ENCODE data around the gene TM2D1.

TM2D1 gene

DNA sequence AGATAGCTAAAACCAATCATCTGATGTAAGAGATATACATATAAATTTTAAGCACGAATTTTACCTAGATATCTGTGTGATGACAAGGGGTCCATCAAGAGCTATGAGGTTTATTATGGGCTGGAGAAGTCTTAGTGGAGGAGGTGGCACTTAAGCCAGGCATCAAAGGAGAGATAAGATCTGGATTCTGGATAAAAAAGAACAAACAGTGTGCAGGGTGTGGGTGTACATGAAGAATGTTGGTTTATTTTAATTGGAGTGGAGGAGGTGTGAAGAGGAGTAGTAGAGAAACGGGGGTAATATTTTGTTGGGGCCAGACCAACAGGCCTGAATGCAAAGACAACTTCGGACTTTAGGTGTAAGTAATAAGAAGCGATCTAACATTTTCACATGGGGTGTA lies 80.6 kb downstream of the TM2D1 start:
- H3K4me3 ChIP-seq (ENCODE audit: extremely low read depth, insufficient read depth, low read length, poor library complexity, severe bottlenecking) = no peak overlapping the region
- no peak overlapping the region for H3K27ac ChIP-seq (ENCODE audit: low read depth, low read length, severe bottlenecking)
- no peaks in the 10 kb centered on the region for H3K9me3 ChIP-seq (ENCODE audit: control insufficient read depth, low read length)
- no peaks in the 10 kb centered on the region for H3K36me3 ChIP-seq (ENCODE audit: control insufficient read depth, insufficient read depth, low read length)
- 86 to 94% methylated on average over 2 to 3 of the region's 4 CpGs for WGBS, 2 experiments (ENCODE audit: insufficient coverage in 2 of 2)
- no peaks in the 10 kb centered on the region for H3K4me1 ChIP-seq (ENCODE audit: control insufficient read depth, insufficient read depth, low read length, poor library complexity, severe bottlenecking)

DNA sequence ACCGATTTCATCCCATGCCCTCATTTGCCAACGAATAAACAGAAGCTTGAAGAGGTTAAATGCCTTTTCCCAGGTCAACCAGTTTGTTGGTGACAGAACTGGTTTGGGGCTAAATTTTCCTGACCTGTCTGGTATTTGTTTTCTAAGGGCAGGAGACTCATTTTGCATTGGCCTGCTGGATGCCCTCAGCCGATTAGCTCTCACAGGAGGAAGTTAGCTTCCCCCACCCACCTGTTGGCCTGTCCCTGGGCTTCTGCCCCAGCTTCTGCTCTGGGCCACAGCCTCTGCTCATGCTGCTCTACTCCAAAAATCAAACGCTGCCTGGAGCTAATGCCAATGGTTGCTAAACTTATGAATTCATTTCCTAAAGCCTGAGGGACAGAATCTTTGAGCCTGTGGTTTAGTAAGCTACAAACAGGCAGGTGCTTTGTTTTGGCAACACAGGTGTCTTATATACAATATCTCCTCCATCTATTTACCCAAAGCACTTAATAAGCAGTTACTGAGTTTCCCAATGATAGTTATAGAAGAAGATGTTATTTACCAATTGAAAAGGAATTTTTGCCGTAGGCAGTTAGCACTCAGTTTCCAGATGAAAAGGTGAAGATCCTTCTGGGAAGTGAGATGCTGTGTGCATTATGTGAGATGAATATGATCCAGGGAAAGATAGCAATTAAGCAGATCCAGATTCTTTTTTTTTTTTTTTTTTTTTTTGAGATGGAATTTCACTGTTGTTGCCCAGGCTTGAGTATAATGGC lies 82.3 kb downstream of the TM2D1 start:
- WGBS, 2 experiments (ENCODE audit: insufficient coverage in 2 of 2) = 84 to 86% methylated on average over 4 to 5 of the region's 5 CpGs
- no peak overlapping the region for H3K27ac ChIP-seq (ENCODE audit: low read depth, low read length, severe bottlenecking)

DNA sequence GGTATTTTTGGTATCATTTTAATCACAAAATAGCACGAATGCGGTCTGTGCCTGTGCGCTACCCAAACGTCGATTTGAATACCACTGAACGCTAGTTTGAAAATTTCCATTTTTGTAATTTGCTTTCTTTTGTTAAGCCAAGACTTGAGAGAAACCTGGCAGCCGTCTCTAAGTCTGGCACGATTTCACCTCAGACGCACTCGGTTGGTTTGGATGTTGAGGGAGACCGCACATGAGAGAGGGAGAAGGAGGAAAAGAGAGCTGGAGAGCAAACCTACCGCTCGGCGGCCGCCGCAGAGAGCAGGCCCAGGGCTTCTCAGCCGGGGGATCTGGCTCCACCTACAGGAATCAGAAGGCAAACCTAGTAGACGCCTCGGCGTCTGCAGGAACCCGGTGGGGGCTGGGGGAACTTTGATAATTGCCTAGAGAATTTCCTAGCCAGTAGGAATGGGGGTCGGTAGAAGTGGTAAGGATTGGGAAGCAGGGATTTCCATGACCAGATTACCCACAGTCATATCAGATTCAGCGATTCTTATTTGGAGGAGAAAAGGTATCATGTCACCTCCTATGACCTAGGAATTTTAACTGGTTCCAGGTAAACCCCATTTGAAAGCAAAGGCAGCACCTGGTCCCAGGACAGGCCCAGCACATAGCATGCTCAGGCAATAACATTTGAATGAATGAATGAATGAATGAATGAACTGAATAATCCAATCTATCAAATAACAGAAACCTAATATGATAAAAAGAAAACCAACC lies 83.2 kb downstream of the TM2D1 start:
- no peak overlapping the region for H3K4me3 ChIP-seq (ENCODE audit: extremely low read depth, insufficient read depth, low read length, poor library complexity, severe bottlenecking)
- H3K4me1 ChIP-seq (ENCODE audit: control insufficient read depth, insufficient read depth, low read length, poor library complexity, severe bottlenecking) = no peaks in the 10 kb centered on the region
- H3K27ac ChIP-seq (ENCODE audit: low read depth, low read length, severe bottlenecking) = no peak overlapping the region
- 33 to 62% methylated on average over 11 to 21 of the region's 23 CpGs for WGBS, 2 experiments (ENCODE audit: insufficient coverage in 2 of 2)
- no peaks in the 10 kb centered on the region for H3K9me3 ChIP-seq (ENCODE audit: control insufficient read depth, low read length)
- no peaks in the 10 kb centered on the region for H3K36me3 ChIP-seq (ENCODE audit: control insufficient read depth, insufficient read depth, low read length)

More for the DNA sequence above, 82.3 kb downstream of the TM2D1 start:
- Histone ChIP-seq H3K4me1 (ENCODE audit: control insufficient read depth, insufficient read depth, low read length, poor library complexity, severe bottlenecking) (no peaks in the 10 kb centered on the region), H3K36me3 (ENCODE audit: control insufficient read depth, insufficient read depth, low read length) (no peaks in the 10 kb centered on the region), H3K9me3 (ENCODE audit: control insufficient read depth, low read length) (no peaks in the 10 kb centered on the region), H3K4me3 (ENCODE audit: extremely low read depth, insufficient read depth, low read length, poor library complexity, severe bottlenecking) (no peak overlapping the region)

DNA sequence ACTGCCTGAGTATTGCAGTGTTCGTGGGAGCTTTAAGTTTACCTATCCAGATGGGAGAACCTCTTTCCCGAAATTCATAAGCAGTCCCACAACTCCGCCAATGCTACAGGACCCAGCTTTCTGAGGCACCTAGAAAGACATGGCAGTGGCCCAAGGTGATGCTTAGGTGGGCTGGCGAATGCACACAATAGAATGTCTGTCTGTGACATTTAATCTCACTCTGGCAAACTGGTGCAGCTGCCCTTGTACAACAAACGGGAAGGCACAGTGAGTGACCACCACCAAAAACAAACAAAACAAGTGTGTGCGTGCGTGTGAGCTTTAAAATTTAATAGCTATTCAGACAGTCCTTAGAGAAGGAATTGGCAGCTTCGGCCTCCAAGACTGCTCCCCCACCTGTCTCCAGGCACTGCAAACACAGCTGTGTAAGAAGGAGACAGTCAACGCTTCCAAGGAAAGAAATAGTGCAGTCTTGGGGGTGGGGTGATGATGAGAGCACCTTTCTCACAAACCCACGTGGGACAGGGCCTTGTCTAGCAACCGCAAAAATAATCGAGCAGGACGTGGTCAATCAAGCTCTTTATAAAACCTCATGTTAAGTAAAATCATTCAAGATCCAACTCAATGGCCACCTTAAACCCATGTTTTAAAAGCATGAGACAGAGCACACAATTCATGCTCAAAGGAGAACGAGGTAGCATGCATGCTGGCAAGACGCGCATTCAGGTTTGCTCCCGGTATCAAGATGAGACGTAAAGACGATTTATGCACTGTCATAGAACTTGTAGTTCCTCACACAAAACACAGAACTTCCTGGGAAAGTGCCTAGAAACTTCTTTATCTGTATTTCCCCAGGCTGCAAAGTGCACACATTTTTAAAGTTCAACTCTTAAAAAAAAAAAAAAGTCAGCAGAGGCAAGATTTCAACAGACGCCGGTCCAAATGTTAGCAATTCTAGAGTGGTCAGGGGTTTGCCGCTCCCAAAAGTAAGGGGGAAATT lies 84.1 kb downstream of the TM2D1 start:
- 94% methylated on average over 18 to 20 of the region's 22 CpGs for WGBS, 2 experiments (ENCODE audit: insufficient coverage in 2 of 2)
- H3K4me1 ChIP-seq (ENCODE audit: control insufficient read depth, insufficient read depth, low read length, poor library complexity, severe bottlenecking) = no peaks in the 10 kb centered on the region

DNA sequence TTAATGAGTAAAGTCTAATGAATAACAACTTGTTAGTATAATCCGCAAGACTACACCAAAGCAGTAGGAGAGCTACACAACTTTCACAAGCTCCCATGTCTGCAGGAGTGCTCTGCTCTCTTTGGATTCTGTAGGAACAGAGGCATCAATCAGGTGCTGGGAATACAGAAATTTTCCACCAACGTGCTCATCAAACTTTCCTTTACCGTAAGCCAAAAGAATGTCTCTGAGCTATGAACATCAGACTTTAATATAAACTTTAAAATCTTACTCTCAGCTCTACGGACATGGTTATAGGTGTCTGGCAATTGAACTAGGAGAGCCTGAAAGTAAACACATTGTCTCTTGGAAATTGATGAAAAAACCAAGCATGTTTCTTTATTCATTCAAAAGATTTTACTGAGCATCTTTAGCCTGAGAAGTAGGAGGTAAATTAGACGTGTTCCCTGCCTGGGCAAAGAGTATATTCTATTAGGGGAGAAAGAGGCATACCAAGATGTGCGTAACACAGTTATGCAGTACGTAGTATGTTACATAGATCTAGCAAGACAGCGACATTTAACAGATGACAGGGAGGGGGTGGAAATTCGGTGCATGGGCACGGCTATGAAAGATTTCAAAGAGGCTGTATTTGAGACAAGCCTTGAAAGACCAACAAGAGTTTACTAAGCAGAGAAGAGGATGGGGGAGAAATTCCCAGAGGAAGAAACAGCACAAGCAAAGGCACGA lies 85.2 kb downstream of the TM2D1 start:
- H3K36me3 ChIP-seq (ENCODE audit: control insufficient read depth, insufficient read depth, low read length) = no peaks in the 10 kb centered on the region
- WGBS, 2 experiments (ENCODE audit: insufficient coverage in 2 of 2) = 91 to 97% methylated on average over 8 of the region's 11 CpGs
- no peak overlapping the region for H3K27ac ChIP-seq (ENCODE audit: low read depth, low read length, severe bottlenecking)
- no peaks in the 10 kb centered on the region for H3K9me3 ChIP-seq (ENCODE audit: control insufficient read depth, low read length)
- no peak overlapping the region for H3K4me3 ChIP-seq (ENCODE audit: extremely low read depth, insufficient read depth, low read length, poor library complexity, severe bottlenecking)
- H3K4me1 ChIP-seq (ENCODE audit: control insufficient read depth, insufficient read depth, low read length, poor library complexity, severe bottlenecking) = no peaks in the 10 kb centered on the region

More for the DNA sequence above, 84.1 kb downstream of the TM2D1 start:
- no peak overlapping the region for H3K4me3 ChIP-seq (ENCODE audit: extremely low read depth, insufficient read depth, low read length, poor library complexity, severe bottlenecking)
- H3K27ac ChIP-seq (ENCODE audit: low read depth, low read length, severe bottlenecking) = no peak overlapping the region
- H3K9me3 ChIP-seq (ENCODE audit: control insufficient read depth, low read length) = no peaks in the 10 kb centered on the region
- no peaks in the 10 kb centered on the region for H3K36me3 ChIP-seq (ENCODE audit: control insufficient read depth, insufficient read depth, low read length)

DNA sequence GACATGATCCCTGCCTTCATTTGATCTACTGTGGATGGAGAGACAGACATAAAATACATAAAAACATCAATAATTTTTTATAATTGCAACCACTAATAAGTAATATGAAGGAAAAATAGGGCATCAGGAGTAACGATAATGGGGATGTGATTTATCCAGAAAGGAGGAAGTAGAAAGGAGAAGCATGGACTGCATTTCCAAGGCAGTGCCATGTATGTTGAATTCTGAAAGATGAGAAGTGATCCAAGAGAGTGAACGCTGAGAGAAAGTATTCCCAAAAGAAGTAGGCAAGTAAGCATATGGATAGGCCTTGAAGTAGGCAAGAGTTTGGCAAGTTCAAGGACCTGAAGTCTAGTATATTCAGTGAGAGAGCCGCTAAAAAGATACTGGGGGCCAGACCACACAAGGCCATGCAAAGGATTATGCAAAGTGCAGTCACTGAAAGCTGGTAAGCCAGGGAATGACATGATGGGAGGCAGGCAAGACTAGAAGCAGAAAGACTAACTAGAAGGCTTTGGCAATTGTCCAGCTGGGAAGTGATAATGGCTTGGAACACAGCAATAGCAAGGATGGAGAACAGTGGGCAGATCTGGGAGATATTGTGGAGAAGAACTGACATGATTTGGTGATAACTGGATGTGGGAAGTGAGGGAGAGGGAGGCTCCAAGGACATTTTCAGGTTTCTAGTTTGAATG lies 85.9 kb downstream of the TM2D1 start:
- 79 to 92% methylated on average over 2 to 3 of the region's 3 CpGs for WGBS, 2 experiments (ENCODE audit: insufficient coverage in 2 of 2)
- Histone ChIP-seq H3K4me3 (ENCODE audit: extremely low read depth, insufficient read depth, low read length, poor library complexity, severe bottlenecking) (no peak overlapping the region), H3K27ac (ENCODE audit: low read depth, low read length, severe bottlenecking) (no peak overlapping the region), H3K4me1 (ENCODE audit: control insufficient read depth, insufficient read depth, low read length, poor library complexity, severe bottlenecking) (no peaks in the 10 kb centered on the region), H3K36me3 (ENCODE audit: control insufficient read depth, insufficient read depth, low read length) (no peaks in the 10 kb centered on the region), H3K9me3 (ENCODE audit: control insufficient read depth, low read length) (no peaks in the 10 kb centered on the region)

DNA sequence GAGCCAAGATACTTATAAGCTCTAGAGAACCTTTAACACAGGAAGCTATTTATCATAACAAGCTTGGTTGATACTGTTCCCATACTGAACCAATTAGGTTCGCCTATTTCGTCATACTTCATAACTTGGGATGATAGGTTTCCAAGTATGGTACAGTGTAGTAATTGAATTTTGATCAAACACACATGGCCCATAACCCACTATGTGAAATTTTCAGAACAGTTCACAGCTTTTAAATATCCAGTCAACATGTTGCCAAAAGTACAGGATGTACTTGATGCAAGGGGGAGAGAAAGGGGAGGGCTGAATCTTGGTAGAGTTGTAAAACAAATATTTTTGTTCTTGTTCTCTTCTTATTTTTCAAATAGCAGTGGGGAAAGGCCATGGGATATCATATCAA lies 86.6 kb downstream of the TM2D1 start:
- no peaks in the 10 kb centered on the region for H3K4me1 ChIP-seq (ENCODE audit: control insufficient read depth, insufficient read depth, low read length, poor library complexity, severe bottlenecking)
- H3K36me3 ChIP-seq (ENCODE audit: control insufficient read depth, insufficient read depth, low read length) = no peaks in the 10 kb centered on the region
- H3K9me3 ChIP-seq (ENCODE audit: control insufficient read depth, low read length) = no peaks in the 10 kb centered on the region
- WGBS, 2 experiments (ENCODE audit: insufficient coverage in 2 of 2) = no CpG with 5 or more reads among the region's 2 CpGs
- H3K27ac ChIP-seq (ENCODE audit: low read depth, low read length, severe bottlenecking) = no peak overlapping the region
- no peak overlapping the region for H3K4me3 ChIP-seq (ENCODE audit: extremely low read depth, insufficient read depth, low read length, poor library complexity, severe bottlenecking)

DNA sequence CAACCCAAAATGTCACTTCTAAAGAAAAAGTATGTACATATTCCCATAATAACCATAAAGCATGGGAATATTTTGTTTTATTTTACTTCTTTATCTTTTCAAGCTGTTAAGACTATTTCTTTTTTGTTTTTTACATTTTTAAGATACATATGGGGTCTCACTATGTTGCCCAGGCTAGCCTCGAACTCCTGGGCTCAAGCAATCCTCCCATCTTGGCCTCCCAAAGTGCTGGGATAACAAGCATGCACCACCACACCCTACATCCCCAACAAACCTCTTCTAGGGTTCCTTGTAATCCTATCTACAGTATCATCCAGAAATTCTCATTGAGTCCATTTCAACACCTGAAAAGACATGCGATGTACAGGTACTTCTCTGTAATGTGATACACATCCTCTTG lies 87.5 kb downstream of the TM2D1 start:
- Histone ChIP-seq H3K36me3 (ENCODE audit: control insufficient read depth, insufficient read depth, low read length) (no peaks in the 10 kb centered on the region), H3K27ac (ENCODE audit: low read depth, low read length, severe bottlenecking) (no peak overlapping the region), H3K4me1 (ENCODE audit: control insufficient read depth, insufficient read depth, low read length, poor library complexity, severe bottlenecking) (no peaks in the 10 kb centered on the region), H3K4me3 (ENCODE audit: extremely low read depth, insufficient read depth, low read length, poor library complexity, severe bottlenecking) (no peak overlapping the region), H3K9me3 (ENCODE audit: control insufficient read depth, low read length) (no peaks in the 10 kb centered on the region)
- WGBS, 2 experiments (ENCODE audit: insufficient coverage in 2 of 2) = 100% methylated on average over 1 of the region's 2 CpGs

DNA sequence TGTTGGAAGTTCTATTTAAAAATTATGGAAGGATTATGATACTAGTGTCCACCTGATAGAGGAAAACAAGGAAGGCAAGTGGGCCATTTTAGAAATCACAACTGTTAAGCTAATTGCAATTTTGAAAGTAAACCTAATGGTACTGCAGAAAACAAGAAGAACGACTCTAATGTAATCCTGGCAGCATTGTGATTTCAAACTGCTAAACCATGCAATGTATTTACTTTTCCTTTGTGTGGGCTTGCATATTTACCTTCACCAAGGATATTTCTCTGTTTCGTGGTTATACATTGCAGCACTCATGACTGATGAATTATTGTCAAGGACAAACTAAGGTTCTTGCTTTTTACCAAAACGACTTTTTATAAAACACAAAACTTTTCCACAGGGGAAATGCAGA lies 88.1 kb downstream of the TM2D1 start:
- Histone ChIP-seq H3K4me3 (ENCODE audit: extremely low read depth, insufficient read depth, low read length, poor library complexity, severe bottlenecking) (no peak overlapping the region), H3K9me3 (ENCODE audit: control insufficient read depth, low read length) (no peaks in the 10 kb centered on the region), H3K27ac (ENCODE audit: low read depth, low read length, severe bottlenecking) (no peak overlapping the region), H3K4me1 (ENCODE audit: control insufficient read depth, insufficient read depth, low read length, poor library complexity, severe bottlenecking) (no peaks in the 10 kb centered on the region), H3K36me3 (ENCODE audit: control insufficient read depth, insufficient read depth, low read length) (no peaks in the 10 kb centered on the region)
- 100% methylated on average over 2 of the region's 3 CpGs; no CpG with 5 or more reads in 1 of the 2 experiments for WGBS, 2 experiments (ENCODE audit: insufficient coverage in 2 of 2)
